PC-3 (cell line): ENCODE measurements around the gene WDR48. TPM values are rescaled to one million over a fixed set of nuclear protein-coding genes. Genes with fewer than 3 reads are reported as not detected.

ENCODE experiments used
- ATAC-seq: fragments of 200-7000 bp; cut with Tn5 transposase; 2 replicates; pipeline ENCODE4 v1.9.1; 2020; ENCODE audit warnings: mild to moderate bottlenecking, moderate library complexity
- BruUV-seq: library from RNA; stranded (reverse); fragments of 400-500 nt; replicated peaks from 2 replicates; lab custom pipeline; 2021; lab: Mats Ljungman, UMichigan
- CTCF ChIA-PET: fragments of 300-600 bp; sonication (Branson Sonifier 250); formaldehyde crosslinking; loops from one replicate; lab custom pipeline; 2022; ENCODE audit warnings: antibody characterized with exemption; lab: Charles Lee
- POLR2A ChIA-PET: fragments of 300-600 bp; sonication (Branson Sonifier 250); formaldehyde crosslinking; loops from one replicate; lab custom pipeline; 2022; ENCODE audit warnings: antibody characterized with exemption; ENCODE audit not compliant: unreplicated experiment; lab: Charles Lee
- DNase-seq: peaks from one replicate; pipeline ENCODE4 v3.0.0-alpha.2; 2015
- H2AFZ ChIP-seq: fragments of 300-600 bp; sonication (generic); 2 replicates; pipeline ENCODE4 v1.6.0; 2016; ENCODE audit warnings: antibody characterized with exemption, low read length
- H3F3A ChIP-seq: fragments of 300-600 bp; sonication (generic); one replicate; pipeline ENCODE4 v1.6.0; 2017; ENCODE audit warnings: antibody characterized with exemption, low read length, control low read depth, mild to moderate bottlenecking; ENCODE audit not compliant: unreplicated experiment
- H3K27ac ChIP-seq: fragments of 300-600 bp; sonication (generic); 2 replicates; pipeline ENCODE4 v1.5.1; 2016; ENCODE audit warnings: mild to moderate bottlenecking, low read length
- H3K27me3 ChIP-seq: fragments of 300-600 bp; sonication (generic); 2 replicates; pipeline ENCODE4 v1.6.1; 2016; ENCODE audit warnings: low read length, mixed read lengths
- H3K36me3 ChIP-seq: fragments of 300-600 bp; sonication (generic); 2 replicates; pipeline ENCODE4 v1.6.1; 2016; ENCODE audit warnings: low read depth, mixed run types, low read length, mixed read lengths
- H3K4me1 ChIP-seq: fragments of 300-600 bp; sonication (generic); 2 replicates; pipeline ENCODE4 v1.5.1; 2016; ENCODE audit warnings: low read length; ENCODE audit not compliant: insufficient read depth
- H3K4me2 ChIP-seq: fragments of 300-600 bp; sonication (generic); 2 replicates; pipeline ENCODE4 v1.6.0; 2016; ENCODE audit warnings: low read length
- H3K4me3 ChIP-seq: fragments of 300-600 bp; sonication (generic); 2 replicates; pipeline ENCODE4 v1.5.1; 2016; ENCODE audit warnings: mild to moderate bottlenecking, low read length, mixed read lengths
- H3K79me2 ChIP-seq: fragments of 300-600 bp; sonication (generic); 2 replicates; pipeline ENCODE4 v1.6.1; 2017; ENCODE audit warnings: low read length, mixed read lengths
- H3K9ac ChIP-seq: fragments of 300-600 bp; sonication (generic); 2 replicates; pipeline ENCODE4 v1.6.0; 2016; ENCODE audit warnings: mild to moderate bottlenecking, low read length
- H3K9me2 ChIP-seq: fragments of 300-600 bp; sonication (generic); replicated peaks from 2 replicates; pipeline ENCODE4 v1.6.1; 2016; ENCODE audit warnings: mixed run types, low read length, mixed read lengths
- H3K9me3 ChIP-seq: fragments of 300-600 bp; sonication (generic); 2 replicates; pipeline ENCODE4 v1.6.1; 2016; ENCODE audit warnings: low read length, mixed read lengths
- H4K20me1 ChIP-seq: fragments of 300-600 bp; sonication (generic); 2 replicates; pipeline ENCODE4 v1.6.1; 2016; ENCODE audit warnings: low read length, mixed read lengths
- CTCF ChIP-seq: fragments of 300-600 bp; sonication (generic); conservative IDR thresholded peaks from 2 replicates; pipeline ENCODE4 v1.5.1; 2017; ENCODE audit warnings: antibody characterized with exemption, low read depth, mild to moderate bottlenecking, low read length
- EZH2 ChIP-seq: fragments of 300-600 bp; sonication (generic); IDR thresholded peaks from one replicate; pipeline ENCODE4 v1.6.1; 2017; ENCODE audit warnings: antibody characterized with exemption, mild to moderate bottlenecking, low read length; ENCODE audit not compliant: unreplicated experiment
- EZH2phosphoT487 ChIP-seq: fragments of 300-600 bp; sonication (generic); IDR thresholded peaks from 2 replicates; pipeline ENCODE4 v1.6.1; 2018; ENCODE audit warnings: mild to moderate bottlenecking, antibody characterized with exemption, low read length, borderline replicate concordance
- intact Hi-C: fragments of 100-400 bp; cut with micrococcal nuclease; formaldehyde crosslinking; loops from 2 replicates; pipeline ENCODE4 v1.9.0; 2023
- total RNA-seq: library from RNA; depleted of rRNA; stranded (reverse); fragments of >200 nt; gene quantifications from 2 replicates; pipeline ENCODE4 v1.2.3, GENCODE V29; 2014

The WDR48 gene
- total RNA-seq, 1 experiment from 2014 or later: 21.0 TPM

GRCh38 chr3:39130026-39130425, 78.2 kb downstream of the WDR48 start:
- no peaks in the 10 kb centered on the region for H3K79me2 ChIP-seq
- H3K27ac ChIP-seq: no peak overlapping the region
- CTCF ChIA-PET: no interaction called here
- no peaks in the 10 kb centered on the region for H4K20me1 ChIP-seq
- DNase-seq (no peak), ATAC-seq (no peak)
- H3F3A ChIP-seq: no peaks in the 10 kb centered on the region
- no peaks in the 10 kb centered on the region for H3K36me3 ChIP-seq
- intact Hi-C loops: no loop called here
- H2AFZ ChIP-seq: no peak overlapping the region
- H3K4me3 ChIP-seq: no peak overlapping the region
- H3K4me1 ChIP-seq: peaks cover 43% of the 10 kb centered on the region
- POLR2A ChIA-PET: no interaction called here
- no peak overlapping the region for H3K9ac ChIP-seq
- H3K9me2 ChIP-seq: no peaks in the 10 kb centered on the region
- H3K4me2 ChIP-seq: no peak overlapping the region
- no peaks in the 10 kb centered on the region for H3K9me3 ChIP-seq
- TF ChIP-seq EZH2 (no peak), EZH2phosphoT487 (no peak), CTCF (no peak)
- no TSS peak for BruUV-seq
- no peaks in the 10 kb centered on the region for H3K27me3 ChIP-seq

DNA sequence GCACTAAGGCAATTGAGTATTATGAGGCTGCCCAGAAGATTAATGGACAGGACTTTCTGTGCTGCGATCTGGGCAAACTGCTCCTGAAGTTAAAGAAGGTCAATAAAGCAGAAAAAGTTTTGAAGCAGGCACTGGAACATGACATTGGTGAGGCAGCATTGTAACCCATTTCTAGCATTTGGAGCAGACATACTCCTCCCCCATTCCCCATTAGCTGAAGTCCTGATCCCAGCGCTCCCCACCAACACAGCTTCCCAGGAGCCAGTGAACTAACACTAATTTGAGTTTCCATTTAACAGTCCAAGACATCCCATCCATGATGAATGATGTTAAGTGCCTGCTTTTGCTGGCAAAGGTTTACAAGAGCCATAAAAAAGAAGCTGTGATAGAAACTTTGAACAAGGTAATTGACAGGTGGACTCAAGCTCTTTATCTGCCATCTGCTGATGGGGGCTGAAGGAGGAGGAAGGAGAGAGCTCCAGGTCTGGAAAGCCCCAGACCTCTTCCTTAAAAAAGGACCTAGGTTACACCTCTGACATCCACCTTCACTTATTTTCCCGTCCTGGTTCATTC, 79.0 kb downstream of the WDR48 start:
- H3K36me3 ChIP-seq: no peaks in the 10 kb centered on the region
- no peaks in the 10 kb centered on the region for H3K9me3 ChIP-seq
- no peak overlapping the region for H2AFZ ChIP-seq
- H3K4me3 ChIP-seq: no peak overlapping the region
- no peaks in the 10 kb centered on the region for H3K79me2 ChIP-seq
- H3K4me1 ChIP-seq: peaks cover 36% of the 10 kb centered on the region
- no peak overlapping the region for H3K27ac ChIP-seq
- no TSS peak for BruUV-seq
- TF ChIP-seq EZH2phosphoT487 (no peak), EZH2 (no peak), CTCF (no peak)
- no peaks in the 10 kb centered on the region for H3K27me3 ChIP-seq
- H3K9ac ChIP-seq: no peak overlapping the region
- ATAC-seq (no peak), DNase-seq (no peak)
- no peaks in the 10 kb centered on the region for H3K9me2 ChIP-seq
- POLR2A ChIA-PET: no interaction called here
- CTCF ChIA-PET: interaction anchor here (0.7 kb wide), 1 partner anchor 19 kb away, joined by 3 read pairs; no protein-coding TSS in a partner anchor
- intact Hi-C loops: no loop called here
- H4K20me1 ChIP-seq: no peaks in the 10 kb centered on the region
- no peak overlapping the region for H3K4me2 ChIP-seq
- no peaks in the 10 kb centered on the region for H3F3A ChIP-seq
